SK-N-SH treated with all-trans-retinoic acid at 6 μM for 48 hours (cell line): Measurements from ENCODE around the gene ABCA8.

Source experiments
- ATAC-seq: fragments of 200-7000 bp; cut with Tn5 transposase; 3 replicates; pipeline ENCODE4 v1.9.1; 2020; ENCODE audit warnings: mild to moderate bottlenecking, moderate library complexity
- ARNTL ChIP-seq: fragments of 450-650 bp; formaldehyde crosslinking; IDR thresholded peaks from 2 replicates; pipeline ENCODE4 v1.5.0; 2020; ENCODE audit warnings: low read depth, mild to moderate bottlenecking, moderate library complexity, borderline replicate concordance
- CSDC2 ChIP-seq: fragments of 250-450 bp; sonication (Bioruptor Pico); IDR thresholded peaks from 2 replicates; pipeline ENCODE4 v1.5.0; 2020; ENCODE audit warnings: mild to moderate bottlenecking, moderate library complexity
- ESRRG ChIP-seq: fragments of 250-450 bp; sonication (Bioruptor Pico); IDR thresholded peaks from 2 replicates; pipeline ENCODE4 v1.6.1; 2021; ENCODE audit warnings: mild to moderate bottlenecking
- GLIS3 ChIP-seq: fragments of 250-450 bp; sonication (Bioruptor Pico); IDR thresholded peaks from 2 replicates; pipeline ENCODE4 v1.5.0; 2020; ENCODE audit warnings: mild to moderate bottlenecking, moderate library complexity
- ISL1 ChIP-seq: fragments of 250-450 bp; sonication (Bioruptor Pico); IDR thresholded peaks from 2 replicates; pipeline ENCODE4 v2.1.2; 2022; ENCODE audit warnings: mild to moderate bottlenecking, moderate library complexity
- OSR1 ChIP-seq: fragments of 250-450 bp; sonication (Bioruptor Pico); IDR thresholded peaks from 2 replicates; pipeline ENCODE4 v1.8.0; 2022; ENCODE audit warnings: moderate library complexity, mild to moderate bottlenecking, inconsistent platforms
- PPARA ChIP-seq: fragments of 250-450 bp; sonication (Bioruptor Pico); IDR thresholded peaks from 2 replicates; pipeline ENCODE4 v1.5.0; 2020; ENCODE audit warnings: mild to moderate bottlenecking, borderline replicate concordance
- SNAI2 ChIP-seq: fragments of 250-450 bp; sonication (Bioruptor Pico); IDR thresholded peaks from 2 replicates; pipeline ENCODE4 v1.5.0; 2020; ENCODE audit warnings: mild to moderate bottlenecking, moderate library complexity
- TCF4 ChIP-seq: fragments of 250-450 bp; sonication (Bioruptor Pico); IDR thresholded peaks from 2 replicates; pipeline ENCODE4 v1.8.0; 2021; ENCODE audit warnings: mild to moderate bottlenecking, moderate library complexity, borderline replicate concordance
- TOX ChIP-seq: fragments of 250-450 bp; sonication (Bioruptor Pico); IDR thresholded peaks from 2 replicates; pipeline ENCODE4 v1.8.0; 2021; ENCODE audit warnings: mild to moderate bottlenecking, moderate library complexity, borderline replicate concordance
- ZFP3 ChIP-seq: fragments of 250-450 bp; sonication (Bioruptor Pico); IDR thresholded peaks from 2 replicates; pipeline ENCODE4 v1.5.0; 2020; ENCODE audit warnings: mild to moderate bottlenecking, moderate library complexity
- ZFP30 ChIP-seq: fragments of 450-650 bp; formaldehyde crosslinking; IDR thresholded peaks from 2 replicates; pipeline ENCODE4 v1.5.0; 2022; ENCODE audit warnings: mild to moderate bottlenecking, moderate library complexity
- ZNF565 ChIP-seq: fragments of 450-650 bp; formaldehyde crosslinking; conservative IDR thresholded peaks from 2 replicates; pipeline ENCODE4 v1.5.0; 2020; ENCODE audit warnings: low read depth, mild to moderate bottlenecking, moderate library complexity
- ZNF8 ChIP-seq: fragments of 450-650 bp; formaldehyde crosslinking; IDR thresholded peaks from 2 replicates; pipeline ENCODE4 v1.5.0; 2020; ENCODE audit warnings: mild to moderate bottlenecking, moderate library complexity
- TF ChIP-seq, protein P1 (sequence below): fragments of 250-450 bp; sonication (Bioruptor Pico); IDR thresholded peaks from 2 replicates; pipeline ENCODE4 v1.8.0; 2020; ENCODE audit warnings: mild to moderate bottlenecking, moderate library complexity, borderline replicate concordance
- TF ChIP-seq, protein P2 (sequence below): fragments of 250-450 bp; sonication (Bioruptor Pico); IDR thresholded peaks from 2 replicates; pipeline ENCODE4 v1.8.0; 2021; ENCODE audit warnings: low read depth, mild to moderate bottlenecking, moderate library complexity, borderline replicate concordance
- TF ChIP-seq, protein P3 (sequence below): fragments of 250-450 bp; sonication (Bioruptor Pico); IDR thresholded peaks from 2 replicates; pipeline ENCODE4 v1.5.1; 2020; ENCODE audit warnings: low read depth, mild to moderate bottlenecking, moderate library complexity

ABCA8 gene

DNA sequence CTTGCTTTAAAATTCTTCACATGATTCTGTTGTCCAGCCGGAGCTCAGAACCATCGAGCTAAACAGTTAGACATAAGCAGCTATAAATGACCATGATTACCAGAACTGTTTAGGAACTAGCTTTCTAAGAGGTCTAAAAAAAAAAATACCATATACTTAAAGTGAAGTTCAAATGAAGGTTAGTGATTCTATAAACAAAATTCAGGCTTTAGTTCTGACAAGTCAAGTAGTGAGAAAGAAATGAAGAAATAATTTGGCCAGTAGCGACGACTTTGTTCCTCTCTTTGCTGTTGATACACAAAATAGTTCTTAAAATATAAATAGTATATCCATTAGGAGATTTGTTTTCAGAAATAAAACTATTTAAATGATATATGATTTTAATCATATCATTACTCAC is 27.7 kb downstream of the ABCA8 start:
- ATAC-seq = no peak
- no peak for TF ChIP-seq GLIS3 (CRISPR knock-in tag)
- no peak for TF ChIP-seq ZFP30 (CRISPR knock-in tag)
- TF ChIP-seq CSDC2 (CRISPR knock-in tag) = no peak
- no peak for TF ChIP-seq ZFP3 (CRISPR knock-in tag)
- TF ChIP-seq, protein P1, sequence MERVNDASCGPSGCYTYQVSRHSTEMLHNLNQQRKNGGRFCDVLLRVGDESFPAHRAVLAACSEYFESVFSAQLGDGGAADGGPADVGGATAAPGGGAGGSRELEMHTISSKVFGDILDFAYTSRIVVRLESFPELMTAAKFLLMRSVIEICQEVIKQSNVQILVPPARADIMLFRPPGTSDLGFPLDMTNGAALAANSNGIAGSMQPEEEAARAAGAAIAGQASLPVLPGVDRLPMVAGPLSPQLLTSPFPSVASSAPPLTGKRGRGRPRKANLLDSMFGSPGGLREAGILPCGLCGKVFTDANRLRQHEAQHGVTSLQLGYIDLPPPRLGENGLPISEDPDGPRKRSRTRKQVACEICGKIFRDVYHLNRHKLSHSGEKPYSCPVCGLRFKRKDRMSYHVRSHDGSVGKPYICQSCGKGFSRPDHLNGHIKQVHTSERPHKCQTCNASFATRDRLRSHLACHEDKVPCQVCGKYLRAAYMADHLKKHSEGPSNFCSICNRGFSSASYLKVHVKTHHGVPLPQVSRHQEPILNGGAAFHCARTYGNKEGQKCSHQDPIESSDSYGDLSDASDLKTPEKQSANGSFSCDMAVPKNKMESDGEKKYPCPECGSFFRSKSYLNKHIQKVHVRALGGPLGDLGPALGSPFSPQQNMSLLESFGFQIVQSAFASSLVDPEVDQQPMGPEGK (CRISPR knock-in tag) = no peak
- TF ChIP-seq, protein P2, sequence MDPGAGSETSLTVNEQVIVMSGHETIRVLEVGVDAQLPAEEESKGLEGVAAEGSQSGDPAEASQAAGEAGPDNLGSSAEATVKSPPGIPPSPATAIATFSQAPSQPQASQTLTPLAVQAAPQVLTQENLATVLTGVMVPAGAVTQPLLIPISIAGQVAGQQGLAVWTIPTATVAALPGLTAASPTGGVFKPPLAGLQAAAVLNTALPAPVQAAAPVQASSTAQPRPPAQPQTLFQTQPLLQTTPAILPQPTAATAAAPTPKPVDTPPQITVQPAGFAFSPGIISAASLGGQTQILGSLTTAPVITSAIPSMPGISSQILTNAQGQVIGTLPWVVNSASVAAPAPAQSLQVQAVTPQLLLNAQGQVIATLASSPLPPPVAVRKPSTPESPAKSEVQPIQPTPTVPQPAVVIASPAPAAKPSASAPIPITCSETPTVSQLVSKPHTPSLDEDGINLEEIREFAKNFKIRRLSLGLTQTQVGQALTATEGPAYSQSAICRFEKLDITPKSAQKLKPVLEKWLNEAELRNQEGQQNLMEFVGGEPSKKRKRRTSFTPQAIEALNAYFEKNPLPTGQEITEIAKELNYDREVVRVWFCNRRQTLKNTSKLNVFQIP (CRISPR knock-in tag) = no peak
- no peak for TF ChIP-seq ESRRG
- TF ChIP-seq ARNTL (CRISPR knock-in tag) = no peak

DNA sequence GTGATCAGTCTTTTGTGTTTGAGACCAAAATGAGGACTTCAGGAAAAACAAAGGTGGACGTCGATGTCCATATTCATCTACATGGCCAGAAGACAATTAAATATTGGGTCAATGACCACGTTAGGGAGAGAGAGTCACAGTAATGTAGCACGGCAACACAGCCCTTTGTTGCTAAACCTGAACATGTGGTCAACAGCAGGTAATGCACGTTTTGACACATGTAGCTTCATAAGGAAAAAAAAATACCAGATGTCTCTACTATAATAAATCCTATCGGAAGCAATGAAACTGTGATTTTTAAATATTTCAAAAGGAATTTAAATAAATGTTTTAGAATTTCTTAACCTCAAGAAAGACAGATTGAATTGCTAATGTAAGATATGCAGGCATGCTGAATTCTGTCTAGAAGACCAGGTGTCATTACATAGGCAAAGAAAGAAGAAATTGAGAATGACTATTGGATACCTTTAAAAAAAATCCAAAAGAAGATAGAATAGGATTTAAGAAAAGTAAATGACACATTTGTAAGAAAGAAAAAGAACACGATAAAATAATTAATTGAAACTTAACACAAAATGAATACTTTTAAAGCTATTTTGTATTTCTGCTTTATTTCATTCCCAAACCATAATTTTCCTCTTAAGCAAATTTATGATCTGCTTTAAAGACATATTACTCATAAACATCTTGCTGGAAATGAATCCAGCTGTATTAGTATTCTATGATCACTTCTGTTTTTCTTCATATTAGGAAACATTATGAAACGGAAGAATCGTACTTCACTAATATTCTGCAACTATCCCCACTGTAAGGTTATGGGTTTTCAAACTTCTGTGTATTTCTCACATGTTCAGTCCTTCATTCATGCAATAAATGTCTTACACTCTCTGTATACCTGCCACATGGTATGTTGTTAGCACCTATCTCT is 30.1 kb downstream of the ABCA8 start:
- TF ChIP-seq, protein P1 (CRISPR knock-in tag) = no peak
- no peak for TF ChIP-seq ISL1
- TF ChIP-seq SNAI2 (CRISPR knock-in tag) = no peak
- no peak for TF ChIP-seq TCF4 (CRISPR knock-in tag)
- no peak for TF ChIP-seq ZNF8 (CRISPR knock-in tag)

DNA sequence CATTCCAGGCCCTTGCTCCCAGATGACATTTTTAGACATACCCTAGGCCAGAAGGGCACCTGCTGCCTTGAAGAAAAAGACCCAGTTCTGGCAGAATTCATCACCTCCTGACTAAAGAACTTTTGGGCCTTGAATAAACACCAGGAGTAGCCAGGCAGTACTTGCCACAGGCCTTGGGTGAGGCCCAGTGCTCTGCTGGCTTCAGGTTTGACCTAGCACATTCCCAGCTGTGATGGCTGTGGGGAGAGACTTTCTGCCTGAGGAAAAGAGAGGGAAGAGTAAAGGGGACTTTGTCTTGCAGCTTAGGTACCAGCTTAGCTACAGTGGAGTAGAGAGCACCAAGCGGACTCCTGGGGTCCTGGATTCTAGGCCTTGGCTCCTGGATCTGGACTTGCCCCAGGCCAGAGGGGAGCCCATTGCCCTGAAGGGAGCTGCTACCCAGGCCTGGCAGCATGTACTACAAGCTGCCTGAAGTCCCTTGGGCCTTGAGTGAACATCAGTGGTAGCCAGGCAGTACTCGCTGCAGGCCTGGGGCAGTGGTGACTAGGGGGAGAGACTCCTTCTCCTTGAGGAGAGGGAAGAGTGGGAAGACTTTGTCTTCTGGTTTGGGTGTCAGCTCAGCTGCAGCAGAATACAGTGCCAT is 44.3 kb downstream of the ABCA8 start:
- TF ChIP-seq ARNTL (CRISPR knock-in tag) = no peak
- TF ChIP-seq, protein P1 (CRISPR knock-in tag) = no peak
- TF ChIP-seq ZNF8 (CRISPR knock-in tag) = no peak
- no peak for TF ChIP-seq OSR1 (CRISPR knock-in tag)
- TF ChIP-seq ESRRG = no peak
- TF ChIP-seq GLIS3 (CRISPR knock-in tag) = no peak
- TF ChIP-seq TOX (CRISPR knock-in tag) = no peak
- no peak for TF ChIP-seq ZFP3 (CRISPR knock-in tag)
- no peak for TF ChIP-seq ZFP30 (CRISPR knock-in tag)
- no peak for TF ChIP-seq ZNF565
- TF ChIP-seq, protein P3, sequence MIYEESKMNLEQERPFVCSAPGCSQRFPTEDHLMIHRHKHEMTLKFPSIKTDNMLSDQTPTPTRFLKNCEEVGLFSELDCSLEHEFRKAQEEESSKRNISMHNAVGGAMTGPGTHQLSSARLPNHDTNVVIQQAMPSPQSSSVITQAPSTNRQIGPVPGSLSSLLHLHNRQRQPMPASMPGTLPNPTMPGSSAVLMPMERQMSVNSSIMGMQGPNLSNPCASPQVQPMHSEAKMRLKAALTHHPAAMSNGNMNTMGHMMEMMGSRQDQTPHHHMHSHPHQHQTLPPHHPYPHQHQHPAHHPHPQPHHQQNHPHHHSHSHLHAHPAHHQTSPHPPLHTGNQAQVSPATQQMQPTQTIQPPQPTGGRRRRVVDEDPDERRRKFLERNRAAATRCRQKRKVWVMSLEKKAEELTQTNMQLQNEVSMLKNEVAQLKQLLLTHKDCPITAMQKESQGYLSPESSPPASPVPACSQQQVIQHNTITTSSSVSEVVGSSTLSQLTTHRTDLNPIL (CRISPR knock-in tag) = no peak
- TF ChIP-seq PPARA (CRISPR knock-in tag) = no peak
- ATAC-seq = no peak

More for the DNA sequence above, 30.1 kb downstream of the ABCA8 start:
- ATAC-seq = no peak
